GM13977 (cell line): Measurements from ENCODE around the gene ADIPOR2.

Experiments
- DNase-seq: peaks from one replicate; pipeline ENCODE4 v3.0.0; 2012; ENCODE audit warnings: low spot score
- CTCF ChIP-seq: IDR thresholded peaks from 2 replicates; pipeline ENCODE4 v1.5.1; 2012; ENCODE audit warnings: mild to moderate bottlenecking, control low read depth; ENCODE audit not compliant: insufficient read depth; ENCODE audit errors: extremely low read depth, missing control alignments
- in situ Hi-C: fragments of 300-500 bp; cut with MboI; formaldehyde crosslinking; loops from one replicate; pipeline ENCODE4 v1.12.0; 2022; ENCODE audit warnings: low sequenced_read_pairs, low pct_unique_long_range_greater_than_20kb, mixed read lengths, inconsistent platforms; ENCODE audit not compliant: unreplicated experiment

Gene ADIPOR2

GRCh38 chr12:1766110-1766509 lies 75.2 kb downstream of the ADIPOR2 start:
- DNase-seq = no peak
- in situ Hi-C loops = no loop called here
- no peak for TF ChIP-seq CTCF

DNA sequence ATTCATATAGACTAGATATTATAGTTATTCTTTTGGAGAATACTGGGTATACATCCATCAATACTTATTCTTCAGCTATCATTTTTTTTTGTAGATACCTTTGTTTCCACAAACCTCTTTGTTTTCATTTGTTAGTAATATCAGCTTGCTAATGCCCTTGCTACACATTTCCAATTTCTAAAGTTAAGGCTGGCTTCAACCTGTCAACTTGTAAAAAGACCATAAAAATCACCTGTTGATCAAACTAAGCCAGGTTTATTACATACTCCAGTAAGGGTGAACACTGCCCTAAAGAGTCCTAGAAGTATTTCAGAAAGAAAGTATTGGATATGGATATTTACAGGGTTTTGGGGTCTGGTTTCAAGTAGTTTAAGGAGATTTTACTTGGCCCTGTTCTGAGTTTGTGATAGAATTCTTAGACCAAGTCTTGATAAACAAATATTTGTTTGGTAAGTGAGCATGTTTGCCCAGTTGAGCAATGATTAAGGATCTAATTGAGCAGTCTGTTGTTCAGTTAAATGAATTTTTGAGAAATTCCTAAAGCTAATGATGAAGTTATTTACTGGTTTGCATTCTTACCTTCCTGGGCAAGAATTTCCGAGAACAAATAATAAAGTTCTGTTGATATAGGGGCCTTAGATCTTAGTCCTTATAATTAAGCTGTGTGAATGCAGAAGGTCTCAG lies 76.7 kb downstream of the ADIPOR2 start:
- TF ChIP-seq CTCF = no peak
- in situ Hi-C loops = no loop called here
- no peak for DNase-seq

DNA sequence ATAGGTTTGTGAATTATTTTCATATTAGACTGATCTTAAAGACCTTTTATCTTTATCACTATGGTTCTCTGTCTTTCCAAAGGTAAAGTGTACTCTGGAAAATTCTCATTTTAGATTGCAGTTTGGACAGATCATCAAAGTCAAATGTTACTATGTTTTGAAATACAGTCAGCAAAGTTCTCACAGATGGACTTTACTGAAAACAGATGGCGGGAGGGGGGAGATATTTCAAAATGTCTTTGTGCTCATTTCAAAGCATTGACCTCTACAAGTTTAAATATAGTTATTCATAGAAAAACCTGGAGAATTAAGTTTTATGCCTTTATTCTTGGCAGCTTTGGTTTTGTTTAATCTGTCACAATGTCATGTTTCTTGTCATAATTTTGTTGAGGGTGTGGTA lies 77.7 kb downstream of the ADIPOR2 start:
- no peak for TF ChIP-seq CTCF
- in situ Hi-C loops = no loop called here

GRCh38 chr12:1769809-1770494 lies 79.1 kb downstream of the ADIPOR2 start:
- DNase-seq = no peak
- no peak for TF ChIP-seq CTCF
- in situ Hi-C loops = no loop called here

More for the DNA sequence above, 77.7 kb downstream of the ADIPOR2 start:
- DNase-seq = no peak

- no peak for TF ChIP-seq CTCF
- DNase-seq = no peak
- in situ Hi-C loops = no loop called here
These were observed 83.2 kb downstream of the ADIPOR2 start for GRCh38 chr12:1773937-1774655.

GRCh38 chr12:1776170-1776921 lies 85.5 kb downstream of the ADIPOR2 start:
- no peak for TF ChIP-seq CTCF
- in situ Hi-C loops = no loop called here

More at GRCh38 chr12:1776170-1776921, 85.5 kb downstream of the ADIPOR2 start:
- DNase-seq = no peak
